ENCODE data around the gene CLSTN2. TPM values are rescaled to one million over a fixed set of nuclear protein-coding genes. Genes with fewer than 3 reads are reported as not detected.

The CLSTN2 gene
- total RNA-seq, 1 experiment from 2014 or later = not detected

DNA sequence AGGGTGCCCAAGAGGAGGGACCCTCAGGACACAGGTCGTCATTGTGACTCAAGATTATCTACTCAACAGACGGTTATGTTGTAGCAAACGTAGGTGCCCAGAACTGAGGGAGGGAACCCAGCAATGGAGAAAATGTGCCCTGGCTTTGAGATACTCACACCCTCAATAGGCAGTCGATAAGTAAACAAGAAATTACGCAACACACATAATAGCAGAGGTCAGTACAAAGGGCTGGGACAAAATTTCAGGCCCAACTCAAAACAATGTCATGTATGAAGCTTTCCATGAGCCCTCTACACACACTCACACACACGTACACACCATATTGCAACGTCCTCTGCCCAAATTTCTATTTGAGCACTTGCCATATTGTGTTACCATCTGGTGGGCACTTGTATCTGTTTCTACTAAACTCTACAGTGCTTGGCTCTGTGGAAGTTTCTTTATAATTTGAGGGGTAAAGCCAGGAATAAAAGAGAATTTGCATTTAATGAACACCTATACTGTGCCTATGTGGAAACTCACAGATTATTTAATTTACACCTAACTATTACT is 628.3 kb downstream of the CLSTN2 start:
- H3K9me2 ChIP-seq (replicated peaks; ENCODE audit: low read length) = no peaks in the 10 kb centered on the region
- intact Hi-C loops (cut with micrococcal nuclease) = no loop called here

DNA sequence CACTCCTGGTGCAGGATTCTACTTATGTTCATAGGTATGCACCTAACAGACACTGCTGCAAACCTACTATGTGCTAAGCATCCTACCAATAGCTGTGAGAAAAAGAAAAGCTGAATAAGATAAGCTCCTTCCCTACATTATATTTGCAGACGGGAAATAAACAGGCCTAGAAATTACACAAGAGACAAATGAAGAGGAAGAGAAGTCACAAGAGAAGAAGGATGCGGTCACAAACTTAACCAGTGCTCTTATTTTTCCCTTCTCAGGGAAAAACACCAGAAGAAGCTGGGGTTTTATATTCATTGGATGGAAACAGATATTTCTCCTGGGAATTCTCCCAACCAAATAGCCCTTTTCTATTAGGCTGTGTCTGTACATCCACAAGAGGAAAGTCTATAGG is 633.1 kb downstream of the CLSTN2 start:
- H4K20me1 ChIP-seq (ENCODE audit: low read length) = no peaks in the 10 kb centered on the region
- BruUV-seq (replicated peaks) = no TSS peak
- intact Hi-C loops (cut with micrococcal nuclease) = no loop called here

More for the DNA sequence above, 628.3 kb downstream of the CLSTN2 start:
- Histone ChIP-seq H3K4me2 (ENCODE audit: low read length) (no peak overlapping the region), H3K79me2 (ENCODE audit: low read length) (no peaks in the 10 kb centered on the region), H2AFZ (ENCODE audit: low read length) (no peak overlapping the region), H3K9ac (ENCODE audit: low read length) (no peak overlapping the region), H3K4me1 (ENCODE audit: insufficient read depth, low read length) (no peaks in the 10 kb centered on the region), H3K27ac (ENCODE audit: low read length) (no peak overlapping the region), H3F3A (ENCODE audit: low read length, unreplicated experiment) (no peaks in the 10 kb centered on the region), H3K36me3 (ENCODE audit: low read depth, low read length) (no peaks in the 10 kb centered on the region), H4K20me1 (ENCODE audit: low read length) (no peaks in the 10 kb centered on the region), H3K4me3 (ENCODE audit: low read length) (no peak overlapping the region), H3K27me3 (ENCODE audit: low read length) (no peaks in the 10 kb centered on the region), H3K9me3 (ENCODE audit: low read length) (no peaks in the 10 kb centered on the region)
- TF ChIP-seq, protein P1, sequence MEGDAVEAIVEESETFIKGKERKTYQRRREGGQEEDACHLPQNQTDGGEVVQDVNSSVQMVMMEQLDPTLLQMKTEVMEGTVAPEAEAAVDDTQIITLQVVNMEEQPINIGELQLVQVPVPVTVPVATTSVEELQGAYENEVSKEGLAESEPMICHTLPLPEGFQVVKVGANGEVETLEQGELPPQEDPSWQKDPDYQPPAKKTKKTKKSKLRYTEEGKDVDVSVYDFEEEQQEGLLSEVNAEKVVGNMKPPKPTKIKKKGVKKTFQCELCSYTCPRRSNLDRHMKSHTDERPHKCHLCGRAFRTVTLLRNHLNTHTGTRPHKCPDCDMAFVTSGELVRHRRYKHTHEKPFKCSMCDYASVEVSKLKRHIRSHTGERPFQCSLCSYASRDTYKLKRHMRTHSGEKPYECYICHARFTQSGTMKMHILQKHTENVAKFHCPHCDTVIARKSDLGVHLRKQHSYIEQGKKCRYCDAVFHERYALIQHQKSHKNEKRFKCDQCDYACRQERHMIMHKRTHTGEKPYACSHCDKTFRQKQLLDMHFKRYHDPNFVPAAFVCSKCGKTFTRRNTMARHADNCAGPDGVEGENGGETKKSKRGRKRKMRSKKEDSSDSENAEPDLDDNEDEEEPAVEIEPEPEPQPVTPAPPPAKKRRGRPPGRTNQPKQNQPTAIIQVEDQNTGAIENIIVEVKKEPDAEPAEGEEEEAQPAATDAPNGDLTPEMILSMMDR (conservative IDR thresholded peaks at IDR 0.05; ENCODE audit: low read depth, low read length) = no peak
- TF ChIP-seq EZH2phosphoT487 (IDR thresholded peaks at IDR 0.05; ENCODE audit: borderline replicate concordance, low read length) = no peak
- ChIA-PET POLR2A (ENCODE audit: unreplicated experiment) (no interaction called here), CTCF (no interaction called here)
- DNase-seq (no peak), ATAC-seq (no peak)
- no TSS peak for BruUV-seq (replicated peaks)

DNA sequence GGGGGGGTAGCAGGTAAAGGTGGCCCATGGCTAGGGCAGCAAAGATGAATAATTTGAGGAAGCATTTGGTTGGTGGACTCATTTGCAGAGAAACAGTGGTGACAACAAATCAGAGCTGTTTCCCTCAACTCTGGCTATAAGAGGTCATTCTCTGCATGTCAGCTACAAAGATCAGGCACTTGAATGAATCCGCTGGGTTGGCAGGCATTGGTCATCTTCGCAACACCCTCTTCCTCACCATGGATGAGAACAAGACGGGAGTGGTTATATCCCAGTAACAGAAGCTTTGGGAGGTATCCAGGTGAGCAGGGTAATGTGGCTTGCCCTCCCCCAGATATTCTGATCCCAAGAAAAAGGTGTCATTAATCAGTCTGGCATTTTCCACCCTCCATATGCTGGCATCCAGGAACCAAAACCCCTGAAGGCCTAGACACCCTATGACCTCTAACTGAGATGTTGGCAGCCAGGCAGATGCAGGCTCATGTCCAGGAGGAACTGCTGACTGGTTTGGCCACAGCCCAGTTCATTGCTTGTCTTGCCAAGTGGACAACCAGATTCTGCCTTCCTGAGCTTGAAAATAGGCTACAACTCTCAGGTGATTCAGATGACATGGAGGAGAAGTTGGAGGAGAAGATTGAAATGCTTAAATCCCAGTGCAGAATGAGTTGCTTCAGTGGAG is 634.0 kb downstream of the CLSTN2 start:
- Histone ChIP-seq H3K9ac (ENCODE audit: low read length) (no peak overlapping the region), H3F3A (ENCODE audit: low read length, unreplicated experiment) (no peaks in the 10 kb centered on the region), H3K36me3 (ENCODE audit: low read depth, low read length) (no peaks in the 10 kb centered on the region), H4K20me1 (ENCODE audit: low read length) (no peaks in the 10 kb centered on the region), H2AFZ (ENCODE audit: low read length) (no peak overlapping the region), H3K27me3 (ENCODE audit: low read length) (no peaks in the 10 kb centered on the region), H3K9me3 (ENCODE audit: low read length) (no peaks in the 10 kb centered on the region), H3K4me1 (ENCODE audit: insufficient read depth, low read length) (no peaks in the 10 kb centered on the region), H3K4me2 (ENCODE audit: low read length) (no peak overlapping the region), H3K79me2 (ENCODE audit: low read length) (no peaks in the 10 kb centered on the region), H3K9me2 (replicated peaks; ENCODE audit: low read length) (no peaks in the 10 kb centered on the region), H3K4me3 (ENCODE audit: low read length) (no peak overlapping the region), H3K27ac (ENCODE audit: low read length) (no peak overlapping the region)
- ChIA-PET CTCF (no interaction called here), POLR2A (ENCODE audit: unreplicated experiment) (no interaction called here)
- no TSS peak for BruUV-seq (replicated peaks)
- intact Hi-C loops (cut with micrococcal nuclease) = no loop called here
- DNase-seq (no peak), ATAC-seq (no peak)
- TF ChIP-seq, protein P1 (conservative IDR thresholded peaks at IDR 0.05; ENCODE audit: low read depth, low read length) = no peak
- TF ChIP-seq EZH2phosphoT487 (IDR thresholded peaks at IDR 0.05; ENCODE audit: borderline replicate concordance, low read length) = no peak
- TF ChIP-seq EZH2 (IDR thresholded peaks at IDR 0.05; ENCODE audit: low read length, unreplicated experiment) = no peak

More for the DNA sequence above, 633.1 kb downstream of the CLSTN2 start:
- Histone ChIP-seq H3K4me1 (ENCODE audit: insufficient read depth, low read length) (no peaks in the 10 kb centered on the region), H3K9me3 (ENCODE audit: low read length) (no peaks in the 10 kb centered on the region), H3K4me2 (ENCODE audit: low read length) (no peak overlapping the region), H3K27me3 (ENCODE audit: low read length) (no peaks in the 10 kb centered on the region), H3K27ac (ENCODE audit: low read length) (no peak overlapping the region), H2AFZ (ENCODE audit: low read length) (no peak overlapping the region), H3F3A (ENCODE audit: low read length, unreplicated experiment) (no peaks in the 10 kb centered on the region), H3K79me2 (ENCODE audit: low read length) (no peaks in the 10 kb centered on the region), H3K9me2 (replicated peaks; ENCODE audit: low read length) (no peaks in the 10 kb centered on the region), H3K4me3 (ENCODE audit: low read length) (no peak overlapping the region), H3K9ac (ENCODE audit: low read length) (no peak overlapping the region), H3K36me3 (ENCODE audit: low read depth, low read length) (no peaks in the 10 kb centered on the region)
- ChIA-PET CTCF (no interaction called here), POLR2A (ENCODE audit: unreplicated experiment) (no interaction called here)
- DNase-seq (no peak), ATAC-seq (no peak)
- TF ChIP-seq EZH2 (IDR thresholded peaks at IDR 0.05; ENCODE audit: low read length, unreplicated experiment) = no peak
- TF ChIP-seq, protein P1 (conservative IDR thresholded peaks at IDR 0.05; ENCODE audit: low read depth, low read length) = no peak
- no peak for TF ChIP-seq EZH2phosphoT487 (IDR thresholded peaks at IDR 0.05; ENCODE audit: borderline replicate concordance, low read length)

Data from PC-3 (cell line).